Activated CD4-positive, alpha-beta T cell treated with anti-CD3 and anti-CD28 coated beads, Interleukin-2, Interleukin-6, amounts not matched to agents 100 ng/mL and 50 ng/mL, durations not matched to agents 16 hours and 8 hours (primary cell): ENCODE results near the gene ARHGAP40.

Experiments
- DNase-seq: peaks from one replicate; pipeline ENCODE4 v3.0.0-alpha.2; 2020

Gene ARHGAP40

GRCh38 chr20:38658879-38659596 lies 57.4 kb downstream of the ARHGAP40 start:
- DNase-seq, result peak; percentile 46

- no peak for DNase-seq
These were observed 57.9 kb downstream of the ARHGAP40 start for GRCh38 chr20:38659597-38659880.

- no peak for DNase-seq
These were observed 58.8 kb downstream of the ARHGAP40 start for GRCh38 chr20:38660429-38660828.

GRCh38 chr20:38663660-38664059 lies 62.1 kb downstream of the ARHGAP40 start:
- DNase-seq, result no peak

- no peak for DNase-seq
These were observed 62.7 kb downstream of the ARHGAP40 start for GRCh38 chr20:38664284-38664683.

GRCh38 chr20:38665094-38665493 lies 63.5 kb downstream of the ARHGAP40 start:
- DNase-seq, result no peak

GRCh38 chr20:38665506-38666285 lies 64.1 kb downstream of the ARHGAP40 start:
- DNase-seq, result no peak

- DNase-seq, result no peak
These were observed 65.9 kb downstream of the ARHGAP40 start for GRCh38 chr20:38667417-38667956.

GRCh38 chr20:38669688-38670087 lies 68.1 kb downstream of the ARHGAP40 start:
- DNase-seq, result no peak

- DNase-seq, result no peak
These were observed 69.2 kb downstream of the ARHGAP40 start for GRCh38 chr20:38670786-38671185.

- no peak for DNase-seq
These were observed 69.6 kb downstream of the ARHGAP40 start for GRCh38 chr20:38671186-38671585.

GRCh38 chr20:38671701-38672292 lies 70.2 kb downstream of the ARHGAP40 start:
- DNase-seq, result no peak

- no peak for DNase-seq
These were observed 70.9 kb downstream of the ARHGAP40 start for GRCh38 chr20:38672504-38672903.

GRCh38 chr20:38673261-38673660 lies 71.7 kb downstream of the ARHGAP40 start:
- no peak for DNase-seq

GRCh38 chr20:38673725-38674091 lies 72.1 kb downstream of the ARHGAP40 start:
- peak; percentile 9 for DNase-seq

GRCh38 chr20:38674092-38674764 lies 72.6 kb downstream of the ARHGAP40 start:
- peak; percentile 87 for DNase-seq

- DNase-seq, result no peak
These were observed 73.1 kb downstream of the ARHGAP40 start for GRCh38 chr20:38674765-38675133.

GRCh38 chr20:38676576-38676975 lies 75.0 kb downstream of the ARHGAP40 start:
- DNase-seq, result no peak

- DNase-seq, result peak; percentile 18
These were observed 79.1 kb downstream of the ARHGAP40 start for GRCh38 chr20:38680500-38681306.

GRCh38 chr20:38685271-38685670 lies 83.7 kb downstream of the ARHGAP40 start:
- no peak for DNase-seq

- DNase-seq, result peak; percentile 44
These were observed 84.4 kb downstream of the ARHGAP40 start for GRCh38 chr20:38685853-38686473.
